Measurements from ENCODE around the gene GATAD2B.

GATAD2B gene

GRCh38 chr1:153922972-153923925 is at the start of gene GATAD2B:
TSS of gene GATAD2B (minus strand) at chr1:153922972. CDS start at chr1:153828347, 94,625 bp downstream.
- DNase-seq: peak; percentile 99

GRCh38 chr1:153970346-153970745 is 47.6 kb upstream of the GATAD2B start:
- no peak for DNase-seq

GRCh38 chr1:153968972-153969371 is 46.2 kb upstream of the GATAD2B start:
- no peak for DNase-seq

GRCh38 chr1:153968408-153968807 is 45.6 kb upstream of the GATAD2B start:
- no peak for DNase-seq

GRCh38 chr1:153968000-153968363 is 45.2 kb upstream of the GATAD2B start:
- no peak for DNase-seq

GRCh38 chr1:153967107-153967999 is 44.6 kb upstream of the GATAD2B start, which contains the start of gene CREB3L4:
TSS of gene CREB3L4 (plus strand) at chr1:153967902. CDS start at chr1:153968526, 624 bp downstream.
- peak; percentile 87 to 98 for DNase-seq

- no peak for DNase-seq
These were observed 41.1 kb upstream of the GATAD2B start for GRCh38 chr1:153963850-153964331.

GRCh38 chr1:153963030-153963849 is 40.5 kb upstream of the GATAD2B start, which contains the start of gene SLC39A1:
TSS of gene SLC39A1 (minus strand) at chr1:153963537. CDS start at chr1:153962715, 822 bp downstream.
- peak; percentile 98 to 99 for DNase-seq

- DNase-seq: no peak
These were observed 39.6 kb upstream of the GATAD2B start for GRCh38 chr1:153962088-153963029.

GRCh38 chr1:153961421-153961820 is 38.6 kb upstream of the GATAD2B start:
- DNase-seq: no peak

- DNase-seq: no peak
These were observed 37.4 kb upstream of the GATAD2B start for GRCh38 chr1:153960206-153960605.

GRCh38 chr1:153959454-153959853 is 36.7 kb upstream of the GATAD2B start:
- no peak for DNase-seq

GRCh38 chr1:153958961-153959260 is 36.1 kb upstream of the GATAD2B start:
- no peak for DNase-seq

GRCh38 chr1:153958111-153958960 is 35.6 kb upstream of the GATAD2B start, which contains the start of gene CRTC2:
TSS of gene CRTC2 (minus strand) at chr1:153958612. CDS start at chr1:153958497, 115 bp downstream.
- DNase-seq: peak; percentile 98 to 99

GRCh38 chr1:153957744-153958110 is 35.0 kb upstream of the GATAD2B start:
- no peak for DNase-seq

- no peak for DNase-seq
These were observed 34.4 kb upstream of the GATAD2B start for GRCh38 chr1:153956997-153957715.

- DNase-seq: no peak
These were observed 32.1 kb upstream of the GATAD2B start for GRCh38 chr1:153954826-153955225.

GRCh38 chr1:153953859-153954365 is 31.1 kb upstream of the GATAD2B start:
- DNase-seq: no peak

GRCh38 chr1:153951801-153952200 is 29.0 kb upstream of the GATAD2B start:
- no peak for DNase-seq

Data from hippocampal formation (tissue), 2 donors.